ENCODE measurements around the gene NUP210L. TPM values are rescaled to one million over a fixed set of nuclear protein-coding genes. Genes with fewer than 3 reads are reported as not detected.

Gene NUP210L
- total and polyA plus RNA-seq, 2 of the 13 experiments (the other 11 are each of a cell fraction or from before 2014, with no cell fraction given): not detected

DNA sequence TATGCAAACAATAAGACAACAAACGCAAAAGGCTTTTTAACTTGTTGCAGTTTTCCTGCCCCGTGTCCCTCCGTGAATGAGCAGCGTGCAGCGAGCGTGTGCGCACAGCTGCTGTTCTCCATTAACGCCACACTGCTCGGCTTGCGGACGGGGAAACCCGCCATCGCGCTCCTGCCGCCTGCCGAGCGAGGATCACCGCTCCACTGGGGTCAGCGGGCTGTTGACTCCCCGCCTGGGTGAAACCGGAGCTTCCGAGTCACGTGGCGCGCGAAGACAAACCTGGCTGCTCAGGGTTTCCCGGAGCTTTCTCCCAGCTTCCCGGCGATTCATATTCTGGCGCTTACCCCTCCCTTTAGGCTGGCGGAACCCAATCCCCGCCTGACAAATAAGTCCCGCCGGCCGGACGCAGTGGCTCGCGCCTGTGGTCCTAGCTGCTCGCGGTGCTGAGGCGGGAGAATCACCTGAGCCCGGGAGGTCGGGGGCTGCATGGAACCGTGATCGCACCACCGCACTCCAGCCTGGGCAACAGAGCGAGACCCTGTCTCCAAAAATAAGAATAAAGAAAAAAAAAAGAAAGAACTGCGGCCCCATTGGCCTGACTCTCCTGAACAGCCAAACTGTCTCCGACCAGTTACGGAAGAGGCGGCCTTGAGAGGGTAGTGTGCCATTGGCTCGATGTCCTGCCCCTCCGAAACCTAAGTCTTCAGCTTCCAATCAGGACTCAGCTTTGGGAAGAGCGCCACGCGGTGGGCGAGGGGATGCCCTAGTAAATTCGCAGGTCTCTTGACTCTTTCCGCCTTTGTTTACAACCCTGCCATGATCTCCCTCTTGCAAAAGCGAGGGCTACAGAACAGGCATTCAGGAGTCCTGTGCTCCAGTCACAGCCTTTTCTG lies 187.5 kb downstream of the NUP210L start, which contains the start of gene CREB3L4 (continued):
- TF ChIP-seq ZNF850 (CRISPR knock-in tag; conservative IDR thresholded peaks at IDR 0.05): 0 out of 2 replicates have a peak, but pooled peaks have one; percentile 48
- TF ChIP-seq ZNF713 (CRISPR knock-in tag; IDR thresholded peaks at IDR 0.05): no peak; the same call in 1 of the 2 replicates
- peak; percentile 89 for TF ChIP-seq ZNF510 (CRISPR knock-in tag; IDR thresholded peaks at IDR 0.05; ENCODE audit: low read depth)
- peak; percentile 93 for TF ChIP-seq ZBTB2 (CRISPR knock-in tag; IDR thresholded peaks at IDR 0.05; ENCODE audit: low read depth)
- peak; percentile 86 for TF ChIP-seq POLR2AphosphoS5 (IDR thresholded peaks at IDR 0.05; ENCODE audit: low read depth, low read length)
- TF ChIP-seq MAFK (conservative IDR thresholded peaks at IDR 0.05 in 1 of 2, IDR thresholded peaks at IDR 0.05 in 1 of 2; ENCODE audit: low read length in 2 of 2): no peak
- peak; percentile 81 for TF ChIP-seq CTCF (CRISPR knock-in tag; IDR thresholded peaks at IDR 0.05)
- peak; percentile 98 for TF ChIP-seq ZNF501 (CRISPR knock-in tag; IDR thresholded peaks at IDR 0.05)
- TF ChIP-seq, protein P1, sequence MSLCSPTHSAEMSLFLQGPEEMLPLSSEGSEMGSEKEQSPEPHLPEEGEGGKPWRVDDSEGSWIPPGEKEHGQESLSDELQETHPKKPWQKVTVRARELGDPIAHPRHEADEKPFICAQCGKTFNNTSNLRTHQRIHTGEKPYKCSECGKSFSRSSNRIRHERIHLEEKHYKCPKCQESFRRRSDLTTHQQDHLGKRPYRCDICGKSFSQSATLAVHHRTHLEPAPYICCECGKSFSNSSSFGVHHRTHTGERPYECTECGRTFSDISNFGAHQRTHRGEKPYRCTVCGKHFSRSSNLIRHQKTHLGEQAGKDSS (CRISPR knock-in tag; IDR thresholded peaks at IDR 0.05; ENCODE audit: borderline replicate concordance, low read depth): peak; percentile 63
- TF ChIP-seq, protein P2, sequence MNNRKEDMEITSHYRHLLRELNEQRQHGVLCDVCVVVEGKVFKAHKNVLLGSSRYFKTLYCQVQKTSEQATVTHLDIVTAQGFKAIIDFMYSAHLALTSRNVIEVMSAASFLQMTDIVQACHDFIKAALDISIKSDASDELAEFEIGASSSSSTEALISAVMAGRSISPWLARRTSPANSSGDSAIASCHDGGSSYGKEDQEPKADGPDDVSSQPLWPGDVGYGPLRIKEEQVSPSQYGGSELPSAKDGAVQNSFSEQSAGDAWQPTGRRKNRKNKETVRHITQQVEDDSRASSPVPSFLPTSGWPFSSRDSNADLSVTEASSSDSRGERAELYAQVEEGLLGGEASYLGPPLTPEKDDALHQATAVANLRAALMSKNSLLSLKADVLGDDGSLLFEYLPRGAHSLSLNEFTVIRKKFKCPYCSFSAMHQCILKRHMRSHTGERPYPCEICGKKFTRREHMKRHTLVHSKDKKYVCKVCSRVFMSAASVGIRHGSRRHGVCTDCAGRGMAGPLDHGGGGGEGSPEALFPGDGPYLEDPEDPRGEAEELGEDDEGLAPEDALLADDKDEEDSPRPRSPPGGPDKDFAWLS (CRISPR knock-in tag; IDR thresholded peaks at IDR 0.05; ENCODE audit: borderline replicate concordance): no peak
- TF ChIP-seq TAF1 (CRISPR knock-in tag; IDR thresholded peaks at IDR 0.05): peak; percentile 95
- TF ChIP-seq, protein P3, sequence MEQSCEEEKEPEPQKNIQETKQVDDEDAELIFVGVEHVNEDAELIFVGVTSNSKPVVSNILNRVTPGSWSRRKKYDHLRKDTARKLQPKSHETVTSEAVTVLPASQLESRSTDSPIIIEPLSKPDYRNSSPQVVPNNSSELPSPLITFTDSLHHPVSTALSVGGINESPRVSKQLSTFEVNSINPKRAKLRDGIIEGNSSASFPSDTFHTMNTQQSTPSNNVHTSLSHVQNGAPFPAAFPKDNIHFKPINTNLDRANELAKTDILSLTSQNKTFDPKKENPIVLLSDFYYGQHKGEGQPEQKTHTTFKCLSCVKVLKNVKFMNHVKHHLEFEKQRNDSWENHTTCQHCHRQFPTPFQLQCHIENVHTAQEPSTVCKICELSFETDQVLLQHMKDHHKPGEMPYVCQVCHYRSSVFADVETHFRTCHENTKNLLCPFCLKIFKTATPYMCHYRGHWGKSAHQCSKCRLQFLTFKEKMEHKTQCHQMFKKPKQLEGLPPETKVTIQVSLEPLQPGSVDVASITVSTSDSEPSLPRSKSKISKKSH (CRISPR knock-in tag; IDR thresholded peaks at IDR 0.05; ENCODE audit: borderline replicate concordance): peak; percentile 90
- TF ChIP-seq, protein P4, sequence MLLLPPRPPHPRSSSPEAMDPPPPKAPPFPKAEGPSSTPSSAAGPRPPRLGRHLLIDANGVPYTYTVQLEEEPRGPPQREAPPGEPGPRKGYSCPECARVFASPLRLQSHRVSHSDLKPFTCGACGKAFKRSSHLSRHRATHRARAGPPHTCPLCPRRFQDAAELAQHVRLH (CRISPR knock-in tag; IDR thresholded peaks at IDR 0.05; ENCODE audit: borderline replicate concordance, low read depth): peak; percentile 94; the same call in 1 of the 2 replicates
- TF ChIP-seq, protein P5, sequence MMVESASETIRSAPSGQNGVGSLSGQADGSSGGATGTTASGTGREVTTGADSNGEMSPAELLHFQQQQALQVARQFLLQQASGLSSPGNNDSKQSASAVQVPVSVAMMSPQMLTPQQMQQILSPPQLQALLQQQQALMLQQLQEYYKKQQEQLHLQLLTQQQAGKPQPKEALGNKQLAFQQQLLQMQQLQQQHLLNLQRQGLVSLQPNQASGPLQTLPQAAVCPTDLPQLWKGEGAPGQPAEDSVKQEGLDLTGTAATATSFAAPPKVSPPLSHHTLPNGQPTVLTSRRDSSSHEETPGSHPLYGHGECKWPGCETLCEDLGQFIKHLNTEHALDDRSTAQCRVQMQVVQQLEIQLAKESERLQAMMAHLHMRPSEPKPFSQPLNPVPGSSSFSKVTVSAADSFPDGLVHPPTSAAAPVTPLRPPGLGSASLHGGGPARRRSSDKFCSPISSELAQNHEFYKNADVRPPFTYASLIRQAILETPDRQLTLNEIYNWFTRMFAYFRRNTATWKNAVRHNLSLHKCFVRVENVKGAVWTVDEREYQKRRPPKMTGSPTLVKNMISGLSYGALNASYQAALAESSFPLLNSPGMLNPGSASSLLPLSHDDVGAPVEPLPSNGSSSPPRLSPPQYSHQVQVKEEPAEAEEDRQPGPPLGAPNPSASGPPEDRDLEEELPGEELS (CRISPR knock-in tag; IDR thresholded peaks at IDR 0.05): peak; percentile 62
- TF ChIP-seq, protein P6, sequence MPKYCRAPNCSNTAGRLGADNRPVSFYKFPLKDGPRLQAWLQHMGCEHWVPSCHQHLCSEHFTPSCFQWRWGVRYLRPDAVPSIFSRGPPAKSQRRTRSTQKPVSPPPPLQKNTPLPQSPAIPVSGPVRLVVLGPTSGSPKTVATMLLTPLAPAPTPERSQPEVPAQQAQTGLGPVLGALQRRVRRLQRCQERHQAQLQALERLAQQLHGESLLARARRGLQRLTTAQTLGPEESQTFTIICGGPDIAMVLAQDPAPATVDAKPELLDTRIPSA (CRISPR knock-in tag; IDR thresholded peaks at IDR 0.05; ENCODE audit: borderline replicate concordance): 0 out of 2 replicates have a peak, but pooled peaks have one; percentile 28
- no peak; the same call in 1 of the 2 replicates for TF ChIP-seq KLF12 (CRISPR knock-in tag; IDR thresholded peaks at IDR 0.05; ENCODE audit: borderline replicate concordance)

All from HepG2 (cell line).